Measurements from ENCODE around the gene CXorf58. TPM values are rescaled to one million over a fixed set of nuclear protein-coding genes. Genes with fewer than 3 reads are reported as not detected.

CXorf58 gene
- total RNA-seq, 1 donor from 2014 or later: not detected

GRCh38 chrX:23919148-23919547, 11.3 kb downstream of the CXorf58 start:
- no peaks in the 10 kb centered on the region for H3K79me2 ChIP-seq (ENCODE audit: insufficient read depth, low read length)
- no peak overlapping the region for H3K9ac ChIP-seq (ENCODE audit: low read length)
- no peak overlapping the region for H3K4me2 ChIP-seq (ENCODE audit: low read length)
- DNase-seq (ENCODE audit: low read depth): no peak
- no peaks in the 10 kb centered on the region for H3K36me3 Mint-ChIP-seq (ENCODE audit: low read depth, unreplicated experiment)
- peaks cover 5% of the 10 kb centered on the region for H3K9me3 Mint-ChIP-seq (ENCODE audit: unreplicated experiment)
- H3K4me1 Mint-ChIP-seq (ENCODE audit: low read depth, unreplicated experiment): no peaks in the 10 kb centered on the region
- no peak overlapping the region for H3K4me3 Mint-ChIP-seq (ENCODE audit: unreplicated experiment)
- H3K27ac ChIP-seq (ENCODE audit: low read depth, low read length): no peak overlapping the region
- no peak overlapping the region for H3K27ac Mint-ChIP-seq (ENCODE audit: unreplicated experiment)
- FAIRE-seq: peak; percentile 23
- no peak for TF ChIP-seq EZH2 (IDR thresholded peaks at IDR 0.05; ENCODE audit: insufficient read depth, low read length)
- no peak for TF ChIP-seq CTCF (IDR thresholded peaks at IDR 0.05; ENCODE audit: insufficient read depth, low read depth, low read length)
- H3K4me3 ChIP-seq (ENCODE audit: insufficient read depth, low read depth, low read length): no peak overlapping the region
- no peaks in the 10 kb centered on the region for H3K9me3 ChIP-seq (ENCODE audit: insufficient read depth, low read depth, low read length)
- no peak overlapping the region for H2AFZ ChIP-seq (ENCODE audit: low read depth, low read length)
- H3K4me1 ChIP-seq (ENCODE audit: insufficient read depth, low read length): no peaks in the 10 kb centered on the region
- H3K36me3 ChIP-seq (ENCODE audit: insufficient read depth, low read length): no peaks in the 10 kb centered on the region
- no peaks in the 10 kb centered on the region for H3K27me3 Mint-ChIP-seq (ENCODE audit: low read depth, unreplicated experiment)
- no peaks in the 10 kb centered on the region for H4K20me1 ChIP-seq (ENCODE audit: insufficient read depth, low read length)
- no peaks in the 10 kb centered on the region for H3K27me3 ChIP-seq (ENCODE audit: insufficient read depth, low read length)

GRCh38 chrX:23919706-23920320, 12.0 kb downstream of the CXorf58 start:
- DNase-seq (ENCODE audit: low read depth) (no peak), FAIRE-seq (no peak)
- no peak for TF ChIP-seq CTCF (IDR thresholded peaks at IDR 0.05; ENCODE audit: insufficient read depth, low read depth, low read length)
- TF ChIP-seq EZH2 (IDR thresholded peaks at IDR 0.05; ENCODE audit: insufficient read depth, low read length): no peak
- no peak overlapping the region for H3K27ac ChIP-seq (ENCODE audit: low read depth, low read length)
- no peak overlapping the region for H3K4me2 ChIP-seq (ENCODE audit: low read length)
- H3K9me3 Mint-ChIP-seq (ENCODE audit: unreplicated experiment): peaks cover 5% of the 10 kb centered on the region
- no peak overlapping the region for H3K27ac Mint-ChIP-seq (ENCODE audit: unreplicated experiment)
- no peaks in the 10 kb centered on the region for H3K27me3 Mint-ChIP-seq (ENCODE audit: low read depth, unreplicated experiment)
- no peak overlapping the region for H3K9ac ChIP-seq (ENCODE audit: low read length)
- no peak overlapping the region for H3K4me3 Mint-ChIP-seq (ENCODE audit: unreplicated experiment)
- H2AFZ ChIP-seq (ENCODE audit: low read depth, low read length): no peak overlapping the region
- no peaks in the 10 kb centered on the region for H3K4me1 ChIP-seq (ENCODE audit: insufficient read depth, low read length)
- no peaks in the 10 kb centered on the region for H3K27me3 ChIP-seq (ENCODE audit: insufficient read depth, low read length)
- H3K4me3 ChIP-seq (ENCODE audit: insufficient read depth, low read depth, low read length): no peak overlapping the region
- no peaks in the 10 kb centered on the region for H4K20me1 ChIP-seq (ENCODE audit: insufficient read depth, low read length)
- no peaks in the 10 kb centered on the region for H3K36me3 ChIP-seq (ENCODE audit: insufficient read depth, low read length)
- no peaks in the 10 kb centered on the region for H3K9me3 ChIP-seq (ENCODE audit: insufficient read depth, low read depth, low read length)
- H3K4me1 Mint-ChIP-seq (ENCODE audit: low read depth, unreplicated experiment): no peaks in the 10 kb centered on the region
- H3K36me3 Mint-ChIP-seq (ENCODE audit: low read depth, unreplicated experiment): no peaks in the 10 kb centered on the region
- H3K79me2 ChIP-seq (ENCODE audit: insufficient read depth, low read length): no peaks in the 10 kb centered on the region

DNA sequence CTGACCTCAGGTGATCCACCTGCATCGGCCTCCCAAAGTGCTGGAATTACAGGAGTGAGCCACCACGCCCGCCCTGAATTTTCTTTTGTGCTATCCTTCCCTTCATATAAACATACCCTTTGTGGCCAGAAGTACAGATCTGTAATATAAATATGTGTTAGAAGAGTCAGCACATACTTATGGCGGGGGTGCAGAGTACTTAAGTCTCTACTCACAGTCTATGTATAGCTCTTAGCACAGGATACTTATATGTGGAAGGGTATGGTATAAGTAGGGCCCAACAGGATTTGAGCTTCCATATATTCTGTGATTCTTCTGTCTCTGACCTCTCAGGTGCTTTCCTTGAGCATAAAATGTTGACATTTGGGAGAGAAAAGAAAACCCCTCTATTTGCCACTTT, 18.2 kb downstream of the CXorf58 start:
- DNase-seq (ENCODE audit: low read depth) (no peak), FAIRE-seq (no peak)
- H3K9ac ChIP-seq (ENCODE audit: low read length): no peak overlapping the region
- H3K36me3 Mint-ChIP-seq (ENCODE audit: low read depth, unreplicated experiment): no peaks in the 10 kb centered on the region
- no peak overlapping the region for H3K4me3 ChIP-seq (ENCODE audit: insufficient read depth, low read depth, low read length)
- no peak for TF ChIP-seq EZH2 (IDR thresholded peaks at IDR 0.05; ENCODE audit: insufficient read depth, low read length)
- no peak for TF ChIP-seq CTCF (IDR thresholded peaks at IDR 0.05; ENCODE audit: insufficient read depth, low read depth, low read length)
- no peak overlapping the region for H2AFZ ChIP-seq (ENCODE audit: low read depth, low read length)
- H3K9me3 Mint-ChIP-seq (ENCODE audit: unreplicated experiment): no peaks in the 10 kb centered on the region
- no peaks in the 10 kb centered on the region for H3K4me1 ChIP-seq (ENCODE audit: insufficient read depth, low read length)
- H3K27me3 ChIP-seq (ENCODE audit: insufficient read depth, low read length): no peaks in the 10 kb centered on the region
- peaks cover under 1% of the 10 kb centered on the region for H3K4me1 Mint-ChIP-seq (ENCODE audit: low read depth, unreplicated experiment)
- H3K27me3 Mint-ChIP-seq (ENCODE audit: low read depth, unreplicated experiment): no peaks in the 10 kb centered on the region
- no peaks in the 10 kb centered on the region for H3K79me2 ChIP-seq (ENCODE audit: insufficient read depth, low read length)
- H3K9me3 ChIP-seq (ENCODE audit: insufficient read depth, low read depth, low read length): no peaks in the 10 kb centered on the region
- H3K4me2 ChIP-seq (ENCODE audit: low read length): no peak overlapping the region
- no peak overlapping the region for H3K27ac Mint-ChIP-seq (ENCODE audit: unreplicated experiment)
- H3K27ac ChIP-seq (ENCODE audit: low read depth, low read length): no peak overlapping the region
- H3K4me3 Mint-ChIP-seq (ENCODE audit: unreplicated experiment): no peak overlapping the region
- no peaks in the 10 kb centered on the region for H4K20me1 ChIP-seq (ENCODE audit: insufficient read depth, low read length)
- H3K36me3 ChIP-seq (ENCODE audit: insufficient read depth, low read length): no peaks in the 10 kb centered on the region
